ENCODE measurements around the gene ZFP37.
A peak's percentile ranks its signal among the peaks of the same experiment; 100 is the strongest.
"Not testable (repeated sequence)": the region's sequence is repeated elsewhere in the genome, so short reads cannot be mapped to it uniquely, and the experiment has no call there.

Gene ZFP37

DNA sequence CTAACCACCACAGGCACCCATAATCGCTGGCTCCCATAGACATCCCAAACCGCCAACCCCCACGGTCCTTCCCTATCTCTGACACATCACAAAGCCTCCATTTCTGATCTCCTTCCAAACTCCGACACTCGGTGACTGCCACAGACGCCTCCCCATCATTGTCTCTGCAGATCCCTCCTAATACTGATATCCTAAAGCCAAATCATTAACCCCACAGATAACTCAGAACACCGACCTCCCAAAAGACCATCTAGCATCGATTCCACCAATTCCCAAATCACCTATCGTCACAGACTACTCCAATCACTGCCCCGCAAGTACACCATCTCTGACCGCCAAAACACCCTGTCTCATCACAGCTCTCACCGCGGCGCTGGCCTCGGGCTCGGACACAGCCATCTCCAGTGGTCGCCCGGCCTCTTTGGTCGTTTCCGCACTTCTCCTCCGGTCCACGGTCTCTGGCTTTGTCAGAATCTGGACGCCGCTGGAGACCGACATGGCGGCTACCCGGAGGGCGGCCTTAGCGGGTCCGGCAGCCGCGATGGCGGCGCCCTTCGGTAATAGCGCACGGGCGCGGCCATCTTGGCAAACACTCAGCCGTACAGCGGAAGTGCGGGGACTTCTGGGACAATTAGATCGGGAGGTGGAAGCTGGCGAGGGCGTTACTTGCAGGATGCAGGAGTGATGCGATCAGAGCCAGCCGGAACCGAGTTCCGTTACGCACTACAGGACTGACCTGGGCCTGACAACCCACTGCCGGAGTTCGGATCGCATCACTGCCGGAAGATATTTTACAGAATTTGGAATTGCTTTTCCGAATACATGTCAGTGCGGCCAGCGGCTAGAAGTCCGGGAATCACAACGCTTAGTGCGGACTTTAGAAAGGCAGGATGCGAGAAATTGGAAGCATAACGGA, at the start of gene ZFP37:
TSS of gene ZFP37 (minus strand) at position 534 of the 916 bp plus-strand sequence. CDS start at position 498, 36 bp downstream.
- peak; percentile 74 for DNase-seq

DNA sequence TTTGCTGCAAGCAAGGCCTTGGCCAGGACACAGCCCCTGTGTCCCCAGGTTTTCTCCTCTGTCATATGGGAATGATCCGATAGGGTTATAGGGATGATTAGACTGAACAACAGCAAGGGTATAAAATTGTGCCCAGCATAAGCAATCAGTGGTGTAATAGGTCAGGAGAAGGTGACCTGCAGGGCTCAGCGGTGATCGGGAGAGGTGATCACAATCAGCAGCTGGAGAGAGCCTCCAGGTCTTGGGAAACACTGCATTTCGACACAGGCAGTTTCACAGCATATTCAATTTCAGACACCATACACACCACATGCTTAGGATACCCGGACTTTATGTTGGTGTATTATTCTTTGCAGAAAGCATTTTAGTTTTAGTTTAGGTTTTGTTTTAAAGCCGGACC, 48.8 kb upstream of the ZFP37 start:
- not testable (repeated sequence) for DNase-seq

DNA sequence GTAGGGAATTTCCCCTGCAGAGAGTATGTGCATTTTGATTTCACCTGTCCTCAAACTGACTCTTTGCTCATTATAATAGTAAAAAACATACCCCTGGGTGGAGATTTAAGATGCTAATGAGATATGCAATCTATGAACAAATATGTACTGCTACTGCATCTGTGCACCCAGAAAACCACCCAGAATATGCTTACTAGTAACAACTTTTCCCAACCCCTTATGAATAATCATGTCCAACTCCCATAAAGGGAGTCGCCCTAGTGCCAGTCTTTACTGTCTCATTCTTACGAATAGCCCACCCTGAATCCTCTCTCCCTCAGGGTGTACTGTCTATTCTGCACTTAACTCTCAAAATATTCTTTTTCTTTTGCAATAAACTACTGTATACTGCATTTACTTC, 39.0 kb upstream of the ZFP37 start:
- no peak for DNase-seq

DNA sequence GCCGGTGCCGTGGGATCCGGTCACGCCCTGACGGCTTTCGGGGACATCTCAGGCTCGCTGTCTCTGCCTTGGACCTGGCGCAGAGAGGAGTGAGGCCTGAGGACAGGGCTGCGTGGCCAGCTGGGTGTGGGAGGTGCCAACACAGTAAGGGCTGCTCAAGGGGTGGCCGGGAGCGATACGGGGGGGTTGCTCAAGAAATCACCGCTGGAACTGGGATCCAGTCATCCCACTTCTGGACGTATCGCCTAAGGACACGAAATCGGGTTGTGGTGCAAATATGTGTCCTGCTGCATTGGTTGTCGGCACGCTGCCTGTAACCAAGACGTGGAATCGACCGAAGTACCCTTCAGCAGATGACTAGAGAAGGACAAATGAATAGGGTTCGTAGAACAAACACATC, 33.4 kb upstream of the ZFP37 start:
- DNase-seq = not testable (repeated sequence)

DNA sequence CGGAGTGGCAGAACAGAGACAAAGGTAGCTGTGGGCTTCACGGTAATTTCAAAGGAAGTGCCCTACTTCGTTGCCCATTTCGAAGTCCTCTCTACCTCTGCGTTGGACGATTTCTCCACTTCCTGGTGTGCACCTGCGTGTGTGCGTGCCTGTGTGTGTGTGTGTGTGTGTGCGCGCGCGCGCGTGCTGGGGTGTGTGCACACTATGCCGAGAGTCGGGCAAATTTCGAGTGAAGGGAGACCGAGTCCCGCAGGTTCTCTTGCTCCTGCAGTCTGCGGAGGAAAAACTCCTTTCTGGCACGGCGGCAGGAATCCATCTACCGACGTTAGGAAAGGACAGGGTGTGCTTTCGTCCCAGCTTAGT, 32.6 kb upstream of the ZFP37 start:
- not testable (repeated sequence) for DNase-seq

DNA sequence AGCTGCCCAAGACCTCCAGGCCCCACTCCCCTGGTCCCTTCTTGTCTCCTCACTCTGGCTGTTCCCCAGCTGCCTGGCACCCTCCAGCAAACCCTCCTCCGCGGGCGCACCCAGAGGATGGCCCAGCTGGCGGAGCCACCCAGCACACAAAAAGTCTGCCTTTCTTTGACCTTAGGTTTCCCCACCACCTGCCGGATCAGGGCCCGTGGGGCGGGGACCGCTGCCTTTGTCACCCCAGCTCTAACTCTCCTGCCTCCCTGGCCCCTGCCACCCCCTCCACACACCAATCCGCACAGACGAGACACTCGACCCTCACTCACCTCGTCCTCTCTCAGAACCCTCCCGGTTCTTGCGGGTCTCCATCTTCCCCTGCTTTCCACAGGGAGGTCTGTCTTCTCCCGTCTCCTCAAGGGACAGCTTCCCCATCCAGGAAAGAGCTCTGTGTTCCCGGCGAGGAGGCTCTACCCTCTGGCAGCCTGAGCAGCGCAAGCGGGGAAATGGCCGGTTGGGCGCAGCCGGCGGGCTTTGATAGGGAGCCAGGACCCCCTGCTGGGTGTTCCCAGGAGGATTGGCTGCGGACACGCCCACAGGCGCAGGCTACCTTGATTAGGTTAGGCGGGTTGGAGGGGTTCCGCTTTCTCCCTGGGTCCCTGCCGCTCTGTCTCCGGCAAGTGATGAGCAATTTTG, 32.1 kb upstream of the ZFP37 start:
- not testable (repeated sequence) for DNase-seq

DNA sequence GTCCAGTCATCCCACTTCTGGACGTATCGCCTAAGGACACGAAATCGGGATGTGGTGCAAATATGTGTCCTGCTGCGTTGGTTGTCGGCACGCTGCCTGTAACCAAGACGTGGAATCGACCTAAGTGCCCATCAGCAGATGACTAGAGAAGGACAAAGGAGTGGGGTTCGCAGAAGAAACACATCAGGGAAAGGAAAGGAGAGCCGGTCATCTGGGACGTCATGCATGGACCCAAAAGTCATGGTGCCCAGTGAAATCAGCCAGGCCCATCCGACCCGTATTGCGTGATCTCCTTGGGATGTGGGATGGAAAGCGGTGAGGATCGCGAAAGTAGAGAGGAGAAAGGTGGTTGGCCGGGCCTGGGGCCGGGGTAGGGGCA, 6.4 kb upstream of the ZFP37 start:
- not testable (repeated sequence) for DNase-seq

DNA sequence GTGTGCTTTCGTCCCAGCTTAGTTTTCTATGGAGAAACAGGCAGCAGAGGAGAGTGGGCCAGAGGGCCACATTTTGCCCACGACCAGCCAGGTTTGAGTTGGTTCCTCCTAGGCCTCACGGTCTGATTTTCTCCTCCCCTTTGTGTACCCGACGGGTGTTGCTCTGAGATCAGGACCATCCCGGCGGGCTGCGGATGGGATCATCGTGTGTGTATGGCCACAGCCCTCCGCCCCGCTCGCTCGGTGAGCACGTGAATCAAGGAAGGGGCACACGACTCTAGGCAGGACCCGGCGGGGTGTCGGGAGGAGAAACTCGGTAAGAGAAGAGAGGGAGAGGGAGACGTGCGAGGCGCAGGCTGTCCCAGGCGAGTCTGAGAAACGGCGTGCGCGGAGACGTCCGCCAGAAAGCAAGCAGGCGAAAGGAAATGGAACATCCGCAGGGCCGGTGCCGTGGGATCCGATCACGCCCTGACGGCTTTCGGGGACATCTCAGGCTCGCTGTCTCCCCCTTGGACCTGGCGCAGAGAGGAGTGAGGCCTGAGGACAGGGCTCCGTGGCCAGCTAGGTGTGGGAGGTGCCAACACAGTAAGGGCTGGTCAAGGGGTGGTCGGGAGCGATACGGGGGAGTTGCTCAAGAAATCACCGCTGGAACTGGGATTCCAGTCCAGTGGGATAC, 5.9 kb upstream of the ZFP37 start:
- not testable (repeated sequence) for DNase-seq

DNA sequence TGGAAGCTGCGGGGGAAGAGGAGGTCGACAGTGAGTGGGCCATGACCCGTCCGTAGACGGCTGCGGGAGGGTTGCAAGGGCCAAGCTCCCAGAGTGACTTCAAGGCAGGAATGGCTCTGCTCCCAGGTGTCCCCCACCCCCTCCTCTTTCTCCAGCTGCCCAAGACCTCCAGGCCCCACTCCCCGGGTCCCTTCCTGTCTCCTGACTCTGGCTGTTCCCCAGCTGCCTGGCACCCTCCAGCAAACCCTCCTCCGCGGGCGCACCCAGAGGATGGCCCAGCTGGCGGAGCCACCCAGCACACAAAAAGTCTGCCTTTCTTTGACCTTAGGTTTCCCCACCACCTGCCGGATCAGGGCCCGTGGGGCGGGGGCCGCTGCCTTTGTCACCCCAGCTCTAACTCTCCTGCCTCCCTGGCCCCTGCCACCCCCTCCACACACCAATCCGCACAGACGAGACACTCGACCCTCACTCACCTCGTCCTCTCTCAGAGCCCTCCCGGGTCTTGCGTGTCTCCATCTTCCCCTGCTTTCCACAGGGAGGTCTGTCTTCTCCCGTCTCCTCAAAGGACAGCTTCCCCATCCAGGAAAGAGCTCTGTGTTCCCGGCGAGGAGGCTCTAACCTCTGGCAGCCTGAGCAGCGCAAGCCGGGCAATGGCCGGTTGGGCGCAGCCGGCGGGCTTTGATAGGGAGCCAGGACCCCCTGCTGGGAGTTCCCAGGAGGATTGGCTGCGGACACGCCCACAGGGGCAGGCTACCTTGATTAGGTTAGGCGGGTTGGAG, 4.7 kb upstream of the ZFP37 start:
- not testable (repeated sequence) for DNase-seq

DNA sequence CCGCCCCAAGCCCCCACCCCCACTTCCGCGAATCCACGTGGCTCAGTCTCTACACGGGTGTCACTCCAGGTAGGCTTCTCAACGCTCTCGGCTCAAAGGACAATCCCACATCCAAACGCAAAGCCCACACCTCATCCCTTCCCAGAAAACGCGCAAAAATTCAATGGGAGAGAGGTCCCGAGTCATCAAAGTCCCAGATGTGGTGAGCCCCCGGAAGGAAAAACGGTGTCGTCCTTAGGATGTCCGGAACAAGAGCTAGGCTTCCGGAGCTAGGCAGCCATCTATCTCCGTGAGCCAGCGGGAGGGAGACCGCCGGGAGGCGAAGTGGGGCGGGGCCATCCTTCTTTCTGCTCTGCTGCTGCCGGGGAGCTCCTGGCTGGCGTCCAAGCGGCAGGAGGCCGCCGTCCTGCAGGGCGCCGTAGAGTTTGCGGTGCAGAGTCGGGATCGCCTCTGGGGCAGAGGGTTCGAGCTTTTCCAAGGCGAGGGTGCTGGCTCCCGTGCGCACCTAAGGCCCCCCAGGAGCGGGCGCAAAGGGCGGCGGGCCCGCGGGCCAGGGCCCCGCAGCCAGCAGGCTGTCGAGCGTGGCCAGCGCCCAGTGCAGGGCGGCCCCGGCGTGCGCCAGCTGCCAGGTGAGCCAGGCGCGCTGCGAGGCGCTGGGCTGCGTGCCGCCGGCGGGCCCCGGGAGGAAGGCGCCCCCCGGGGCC, 3.2 kb upstream of the ZFP37 start:
- peak; percentile 8 for DNase-seq

DNA sequence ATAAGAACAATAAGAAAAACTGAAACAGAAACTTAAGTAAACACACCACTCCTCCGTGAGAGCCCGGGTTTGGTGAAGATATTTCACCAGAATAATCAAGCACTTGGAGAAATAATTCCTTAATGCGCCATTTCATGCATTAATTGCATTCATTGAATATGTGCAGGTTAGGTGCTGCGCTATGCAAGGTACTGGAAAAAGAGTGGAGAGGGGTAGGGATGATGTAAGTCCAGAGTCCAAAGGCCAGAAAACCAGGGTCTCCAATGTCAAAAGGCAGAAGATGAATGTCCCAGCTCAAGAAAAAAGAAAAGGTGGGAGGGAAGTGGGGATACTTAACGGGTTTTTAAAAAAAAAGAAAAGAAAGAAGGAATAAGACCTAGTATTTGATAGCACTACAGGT, 669 bp upstream of the ZFP37 start:
- DNase-seq = no peak

DNA sequence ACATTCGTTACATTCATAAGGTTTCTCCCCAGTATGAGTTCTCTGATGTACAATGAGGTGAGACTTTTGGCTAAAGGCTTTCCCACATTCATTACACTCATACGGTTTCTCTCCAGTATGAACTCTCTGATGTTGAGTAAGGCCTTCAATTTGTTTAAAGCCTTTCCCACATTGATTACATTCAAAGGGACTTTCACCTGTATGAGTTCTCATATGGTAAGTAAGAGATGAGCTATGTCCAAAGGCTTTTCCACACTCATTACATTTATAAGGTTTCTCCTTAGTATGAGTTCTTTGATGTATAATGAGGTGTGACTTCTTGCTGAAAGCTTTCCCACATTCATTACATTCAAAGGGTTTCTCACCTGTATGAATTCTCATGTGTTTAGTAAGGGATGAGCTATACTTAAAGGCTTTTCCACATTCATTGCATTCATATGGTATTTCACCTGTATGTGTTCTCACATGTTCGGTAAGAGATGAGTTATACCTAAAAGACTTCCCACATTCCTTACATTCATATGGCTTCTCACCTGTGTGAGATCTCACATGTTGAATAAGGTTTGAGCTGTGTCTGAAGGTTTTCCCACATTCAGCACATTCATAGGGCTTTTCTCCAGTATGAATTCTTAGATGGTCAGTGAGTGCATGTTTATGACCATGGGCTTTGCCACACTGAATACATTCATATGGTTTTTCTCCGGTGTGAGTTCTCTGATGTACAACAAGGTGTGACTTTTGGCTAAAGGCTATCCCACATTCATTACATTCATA, 13.5 kb downstream of the ZFP37 start:
- no peak for DNase-seq

DNA sequence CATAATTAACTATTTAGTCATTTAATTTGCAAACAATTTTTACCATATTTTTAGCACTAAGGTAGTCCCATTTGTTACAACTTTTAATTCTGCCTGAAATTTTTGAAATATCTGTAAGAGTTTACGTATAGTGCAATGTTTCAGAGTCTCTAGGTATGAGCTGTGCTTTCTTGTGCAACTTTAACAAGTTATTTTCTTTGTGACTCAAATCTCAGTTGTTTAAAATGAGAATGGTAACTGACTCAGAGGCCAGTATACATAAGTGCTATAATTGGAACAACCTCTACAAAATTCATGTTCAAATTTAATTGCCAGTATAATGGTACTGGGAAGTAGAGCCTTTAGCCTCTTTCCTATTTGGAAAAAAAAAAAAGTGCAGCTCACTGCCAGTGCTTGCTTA, 30.3 kb downstream of the ZFP37 start:
- no peak for DNase-seq

DNA sequence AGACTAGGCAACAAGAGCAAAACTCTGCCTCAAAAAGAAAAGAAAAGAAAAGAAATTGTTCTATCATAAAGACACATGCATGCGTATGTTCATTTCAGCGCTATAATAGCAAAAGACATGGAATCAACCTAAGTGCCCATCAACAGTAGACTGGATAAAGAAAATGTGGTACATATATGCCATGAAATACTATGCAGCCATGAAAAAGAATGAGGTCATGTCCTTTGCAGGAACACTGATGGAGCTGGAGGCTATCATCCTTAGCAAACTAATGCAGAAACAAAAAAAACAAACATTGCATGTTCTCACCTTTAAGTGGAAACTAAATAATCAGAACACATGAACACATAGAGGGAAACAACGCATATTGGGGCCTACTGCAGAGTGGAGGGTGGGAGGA, 38.3 kb downstream of the ZFP37 start:
- DNase-seq = no peak

DNA sequence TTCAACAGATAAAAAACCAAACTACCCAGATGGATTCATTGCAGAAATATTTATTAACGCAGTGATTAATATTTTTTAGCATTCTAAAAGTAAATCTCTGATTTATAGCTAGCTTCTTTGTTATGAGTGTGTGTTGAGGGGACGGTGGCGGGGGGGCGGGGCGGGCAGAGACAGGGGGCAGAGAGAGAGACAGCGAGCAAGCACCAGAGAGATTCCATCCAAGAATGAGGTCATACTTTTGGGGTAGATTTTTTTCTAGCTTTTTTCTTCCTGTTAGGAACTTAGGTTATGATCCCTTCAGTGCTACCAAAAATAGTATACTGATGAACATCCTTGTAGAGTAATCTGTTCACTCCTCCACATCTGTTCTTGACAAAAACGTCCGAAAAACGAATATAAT, 44.0 kb downstream of the ZFP37 start:
- no peak for DNase-seq

DNA sequence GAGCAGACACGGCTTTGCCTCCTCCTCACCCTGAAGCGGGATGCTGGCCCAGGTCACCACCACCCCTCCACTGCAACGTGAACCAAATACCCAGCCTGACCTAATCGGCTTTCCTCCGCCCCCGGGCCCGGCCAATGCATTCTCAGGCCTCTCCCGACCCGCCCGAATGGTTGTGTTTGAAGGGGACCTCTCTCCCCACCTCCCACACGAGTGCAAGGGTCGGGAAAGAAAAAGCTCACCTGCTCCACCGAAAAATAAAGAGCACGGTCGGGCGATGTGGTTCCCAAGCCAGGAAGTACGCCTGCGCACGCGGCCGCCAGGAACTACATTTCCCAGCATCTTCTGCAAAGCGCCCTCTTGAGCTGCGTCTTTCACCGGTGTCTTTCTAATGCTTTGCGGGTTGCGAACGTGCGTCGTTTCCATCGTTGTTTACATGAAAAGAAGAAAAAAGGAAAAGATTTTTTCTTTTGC, 44.6 kb downstream of the ZFP37 start, which contains the start of gene ZNF883:
TSS of gene ZNF883 (minus strand) at position 282 of the 471 bp plus-strand sequence.
- DNase-seq = peak; percentile 16

DNA sequence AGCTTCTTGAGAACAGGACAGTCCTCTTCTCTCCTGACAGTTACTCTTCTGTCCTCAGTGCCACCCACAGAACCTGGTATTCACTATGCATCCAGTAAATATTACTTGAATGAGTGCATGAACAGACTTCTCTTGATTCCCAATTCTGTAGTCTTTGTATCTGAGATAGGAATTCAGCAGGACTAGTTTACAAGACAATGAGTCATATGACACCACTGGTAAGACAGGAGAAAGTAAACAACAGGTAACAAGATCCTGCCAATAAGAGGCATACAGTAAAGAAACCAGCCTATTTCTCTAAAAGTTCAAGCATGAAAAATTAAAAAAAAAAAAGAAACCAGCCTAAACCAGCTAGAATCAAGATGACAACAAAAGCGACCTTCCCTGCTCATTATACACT, 50.7 kb downstream of the ZFP37 start:
- no peak for DNase-seq

DNA sequence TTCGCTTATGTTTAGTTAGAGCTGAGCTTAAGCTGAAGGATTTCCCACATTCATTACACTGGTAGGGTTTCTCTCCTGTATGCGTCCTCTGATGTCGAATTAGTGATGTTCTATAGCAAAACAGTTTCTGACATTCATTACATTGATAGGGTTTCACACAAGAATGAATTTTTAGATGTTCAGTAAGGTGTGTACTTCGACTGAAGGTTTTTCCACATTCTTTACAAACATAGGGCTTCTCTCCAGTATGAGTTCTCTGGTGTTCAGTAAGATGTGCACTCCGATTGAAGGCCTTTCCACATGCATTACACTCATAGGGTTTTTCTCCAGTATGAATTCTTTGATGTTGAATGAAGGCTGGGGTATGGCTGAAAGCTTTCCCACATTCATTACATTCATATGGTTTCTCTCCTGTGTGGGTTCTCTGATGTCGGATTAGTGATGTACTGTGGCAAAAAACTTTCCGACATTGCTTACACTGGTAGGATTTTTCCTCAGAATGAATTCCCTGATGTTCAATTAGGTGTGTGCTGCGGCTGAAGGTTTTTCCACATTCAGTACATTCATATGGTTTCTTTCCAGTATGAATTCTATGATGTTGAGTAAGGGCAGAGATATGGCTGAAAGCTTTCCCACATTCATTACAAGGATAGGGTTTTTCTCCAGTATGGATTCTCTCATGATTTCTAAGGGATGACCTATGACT, 59.1 kb downstream of the ZFP37 start:
- DNase-seq = no peak
